DND-41 (cell line): ENCODE measurements around the gene CTIF.

ENCODE experiments used
- EZH2 ChIP-seq: IDR thresholded peaks from 3 replicates; pipeline ENCODE4 v1.6.1; 2012; ENCODE audit warnings: borderline replicate concordance, low read depth, mild to moderate bottlenecking, moderate library complexity, low read length, inconsistent platforms; ENCODE audit not compliant: severe bottlenecking
- TF ChIP-seq, protein P1 (sequence below): IDR thresholded peaks from 2 replicates; pipeline ENCODE4 v1.5.1; 2012; ENCODE audit warnings: borderline replicate concordance, low read length, moderate library complexity, mild to moderate bottlenecking; ENCODE audit not compliant: poor library complexity, severe bottlenecking; ENCODE audit errors: extremely low read depth

DNA sequence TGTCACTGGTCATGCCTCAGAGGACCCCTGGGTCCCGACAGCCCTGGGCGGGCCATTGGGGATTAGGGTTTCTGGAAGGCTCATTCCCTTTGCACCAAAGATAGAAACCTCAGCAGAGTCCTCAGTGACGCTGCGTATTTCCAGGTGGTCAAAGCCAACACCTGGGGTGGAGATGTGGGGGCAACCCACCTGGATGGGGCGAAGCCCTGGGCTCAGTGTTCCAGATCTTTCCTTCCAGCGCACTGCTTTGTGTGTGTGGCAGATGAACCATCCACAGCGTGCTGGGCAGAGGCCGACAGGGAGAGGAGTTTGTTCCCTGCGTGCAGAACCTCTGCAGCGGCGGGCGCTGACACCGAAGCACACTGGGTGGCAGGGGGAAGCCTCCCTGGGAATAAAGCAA, 143.9 kb downstream of the CTIF start:
- TF ChIP-seq, protein P1, sequence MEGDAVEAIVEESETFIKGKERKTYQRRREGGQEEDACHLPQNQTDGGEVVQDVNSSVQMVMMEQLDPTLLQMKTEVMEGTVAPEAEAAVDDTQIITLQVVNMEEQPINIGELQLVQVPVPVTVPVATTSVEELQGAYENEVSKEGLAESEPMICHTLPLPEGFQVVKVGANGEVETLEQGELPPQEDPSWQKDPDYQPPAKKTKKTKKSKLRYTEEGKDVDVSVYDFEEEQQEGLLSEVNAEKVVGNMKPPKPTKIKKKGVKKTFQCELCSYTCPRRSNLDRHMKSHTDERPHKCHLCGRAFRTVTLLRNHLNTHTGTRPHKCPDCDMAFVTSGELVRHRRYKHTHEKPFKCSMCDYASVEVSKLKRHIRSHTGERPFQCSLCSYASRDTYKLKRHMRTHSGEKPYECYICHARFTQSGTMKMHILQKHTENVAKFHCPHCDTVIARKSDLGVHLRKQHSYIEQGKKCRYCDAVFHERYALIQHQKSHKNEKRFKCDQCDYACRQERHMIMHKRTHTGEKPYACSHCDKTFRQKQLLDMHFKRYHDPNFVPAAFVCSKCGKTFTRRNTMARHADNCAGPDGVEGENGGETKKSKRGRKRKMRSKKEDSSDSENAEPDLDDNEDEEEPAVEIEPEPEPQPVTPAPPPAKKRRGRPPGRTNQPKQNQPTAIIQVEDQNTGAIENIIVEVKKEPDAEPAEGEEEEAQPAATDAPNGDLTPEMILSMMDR, result no peak
- TF ChIP-seq EZH2, result no peak
